CD4-positive, alpha-beta memory T cell (primary cell): Measurements from ENCODE around the gene TMC3. TPM values are rescaled to one million over a fixed set of nuclear protein-coding genes. Genes with fewer than 3 reads are reported as not detected.
A peak's percentile ranks its signal among the peaks of the same experiment; 100 is the strongest.

Source experiments
- CTCF ChIA-PET: fragments of 350-600 bp; sonication (Branson Sonifier 250); formaldehyde crosslinking; loops from one replicate; lab custom pipeline; 2021; ENCODE audit warnings: inconsistent platforms; ENCODE audit not compliant: partially characterized antibody; lab: Charles Lee
- POLR2A ChIA-PET: fragments of 350-600 bp; sonication (Branson Sonifier 250); formaldehyde crosslinking; loops from one replicate; lab custom pipeline; 2021; ENCODE audit not compliant: partially characterized antibody; lab: Charles Lee
- DNase-seq, 5 donors: peaks; one replicate each; pipeline versions ENCODE4 v3.0.0 to v3.0.0-alpha.2; 2020 to 2022; ENCODE audit warnings: mixed read lengths in 1 of 5
- H3K27ac ChIP-seq: one replicate; pipeline ENCODE4 v1.7.0; 2013; ENCODE audit warnings: low read depth, low read length
- H3K27me3 ChIP-seq: 2 replicates; pipeline ENCODE4 v1.7.0; 2013; ENCODE audit warnings: mild to moderate bottlenecking, low read length, moderate library complexity; ENCODE audit not compliant: insufficient read depth
- H3K36me3 ChIP-seq: 2 replicates; pipeline ENCODE4 v1.7.0; 2013; ENCODE audit warnings: mild to moderate bottlenecking, low read length, moderate library complexity; ENCODE audit not compliant: insufficient read depth
- H3K4me1 ChIP-seq: 2 replicates; pipeline ENCODE4 v1.7.0; 2013; ENCODE audit warnings: mild to moderate bottlenecking, low read length, moderate library complexity; ENCODE audit not compliant: insufficient read depth
- H3K4me3 ChIP-seq, 2 donors: one replicate each; pipeline ENCODE4 v1.7.0; 2013; ENCODE audit warnings: low read length in 2 of 2, mild to moderate bottlenecking in 1 of 2
- H3K9me3 ChIP-seq, 2 donors: one replicate each; pipeline ENCODE4 v1.7.0; 2013; ENCODE audit warnings: low read length in 2 of 2, control low read depth in 1 of 2; ENCODE audit not compliant: control insufficient read depth in 1 of 2
- H3K27ac Mint-ChIP-seq, 7 donors: one replicate each; pipeline ENCODE4 v1.8.0; 2020 to 2021; ENCODE audit warnings: mixed read lengths in 7 of 7, mild to moderate bottlenecking in 6 of 7, inconsistent platforms in 3 of 7, moderate library complexity in 3 of 7
- H3K27me3 Mint-ChIP-seq, 2 donors: one replicate each; pipeline ENCODE4 v1.8.0; 2020 to 2021; ENCODE audit warnings: mixed read lengths in 2 of 2
- H3K36me3 Mint-ChIP-seq, 2 donors: one replicate each; pipeline ENCODE4 v1.8.0; 2020 to 2021; ENCODE audit warnings: mixed read lengths in 2 of 2, inconsistent platforms in 1 of 2, mild to moderate bottlenecking in 1 of 2
- H3K4me1 Mint-ChIP-seq, 4 donors: one replicate each; pipeline ENCODE4 v1.8.0; 2020 to 2021; ENCODE audit warnings: mixed read lengths in 4 of 4, mild to moderate bottlenecking in 1 of 4
- H3K4me3 Mint-ChIP-seq, 8 donors: one replicate each; pipeline ENCODE4 v1.8.0; 2020 to 2021; ENCODE audit warnings: mixed read lengths in 8 of 8, mild to moderate bottlenecking in 7 of 8, moderate library complexity in 6 of 8, inconsistent platforms in 3 of 8
- H3K9me3 Mint-ChIP-seq, 8 donors: one replicate each; pipeline ENCODE4 v1.8.0; 2020 to 2021; ENCODE audit warnings: mixed read lengths in 8 of 8, mild to moderate bottlenecking in 5 of 8, inconsistent platforms in 3 of 8, moderate library complexity in 1 of 8
- intact Hi-C: fragments of 100-400 bp; cut with micrococcal nuclease; formaldehyde crosslinking; loops from one replicate; pipeline ENCODE4 v1.15.1; 2023
- polyA plus RNA-seq, 2 donors: library from polyadenylated mRNA; unstranded; fragments of 300-500 nt; fragmentation: Illumina TruSeq; gene quantifications; one replicate each; pipeline ENCODE4 v1.2.3, GENCODE V29; 2021
- total RNA-seq, 2 experiments: library from RNA; stranded (reverse); gene quantifications; one replicate each; pipeline ENCODE4 v1.2.3, GENCODE V29; 2021

The TMC3 gene
- total and polyA plus RNA-seq, 4 experiments from 2014 or later = 0.05 TPM; not detected in 3

- H3K27ac ChIP-seq = peak overlapping the region; percentile 91
- H3K27ac Mint-ChIP-seq = peak overlapping the region; percentile 96 to 99 (median 98)
- peak overlapping the region; percentile 80 to 100 (median 98) for H3K4me3 Mint-ChIP-seq
- ChIA-PET CTCF (interaction anchor here (1.1 to 5.2 kb wide), 9 partner anchors 9 to 108 kb away, joined by 3 to 60 read pairs (median 5); no protein-coding TSS in a partner anchor), POLR2A (interaction anchor here (0.6 to 17.3 kb wide), 6 partner anchors 13 to 307 kb away, joined by 4 to 702 read pairs (median 30); partner anchors contain the start of genes STARD5 and TLNRD1)
- no peaks in the 10 kb centered on the region for H3K27me3 ChIP-seq
- H3K36me3 ChIP-seq = no peaks in the 10 kb centered on the region
- peaks cover 93% of the 10 kb centered on the region for H3K4me1 ChIP-seq
- H3K9me3 ChIP-seq = no peaks in the 10 kb centered on the region
- intact Hi-C loops = loop anchor here (10.0 kb wide), 1 partner anchor 287 kb away; the partner anchor contains the start of gene TLNRD1
- H3K27me3 Mint-ChIP-seq = no peaks in the 10 kb centered on the region
- no peaks in the 10 kb centered on the region for H3K9me3 Mint-ChIP-seq
- H3K4me3 ChIP-seq = peak overlapping the region in 1 of 2 donors; percentile 42
- H3K36me3 Mint-ChIP-seq = peaks cover 3 to 6% of the 10 kb centered on the region in 2 donors
- H3K4me1 Mint-ChIP-seq = peaks cover 67 to 100% (median 84%) of the 10 kb centered on the region in 4 donors
- DNase-seq = peak in 1 of 5 donors; percentile 42
Observed at GRCh38 chr15:81291916-81292522, 82.0 kb downstream of the TMC3 start.

DNA sequence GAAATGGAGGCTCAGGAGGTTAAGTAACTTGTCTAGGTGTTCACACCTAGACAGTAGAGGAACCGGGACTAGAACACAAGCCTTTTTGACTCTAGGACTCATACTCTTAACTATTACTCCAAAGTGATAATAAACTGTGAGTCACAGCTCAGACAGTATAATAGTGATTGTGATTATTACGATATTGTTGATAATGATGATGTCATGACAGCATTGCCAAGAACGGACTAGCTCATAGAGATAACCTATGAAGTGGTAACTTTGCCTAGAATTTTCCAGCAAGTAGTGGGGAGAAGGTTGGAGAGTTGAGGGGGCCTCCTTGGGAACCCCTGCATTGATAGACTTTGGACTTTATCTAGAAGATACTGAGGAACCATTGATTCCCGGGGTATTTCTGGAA lies 84.1 kb downstream of the TMC3 start:
- H3K27me3 Mint-ChIP-seq = no peaks in the 10 kb centered on the region
- H3K27me3 ChIP-seq = no peaks in the 10 kb centered on the region
- peaks cover 96% of the 10 kb centered on the region for H3K4me1 ChIP-seq
- DNase-seq = no peak
- H3K9me3 ChIP-seq = no peaks in the 10 kb centered on the region
- peaks cover 0 to 2% of the 10 kb centered on the region in 2 donors for H3K36me3 Mint-ChIP-seq
- H3K4me3 Mint-ChIP-seq = peak overlapping the region in 4 of 8 donors; percentile 10 to 63 (median 12)
- no peak overlapping the region for H3K27ac ChIP-seq
- H3K36me3 ChIP-seq = no peaks in the 10 kb centered on the region
- CTCF ChIA-PET = interaction anchor here (0.9 to 5.2 kb wide), 8 partner anchors 9 to 109 kb away, joined by 3 to 60 read pairs (median 4); no protein-coding TSS in a partner anchor
- intact Hi-C loops = loop anchor here (5.0 to 10.0 kb wide), 2 partner anchors 32 to 285 kb away; partner anchors contain the start of genes STARD5 and TLNRD1
- H3K27ac Mint-ChIP-seq = peak overlapping the region in 6 of 7 donors; percentile 24 to 97 (median 87)
- peaks cover 71 to 100% (median 87%) of the 10 kb centered on the region in 4 donors for H3K4me1 Mint-ChIP-seq
- H3K9me3 Mint-ChIP-seq = no peaks in the 10 kb centered on the region
- POLR2A ChIA-PET = interaction anchor here (1.6 to 17.3 kb wide), 5 partner anchors 9 to 34 kb away, joined by 3 to 702 read pairs (median 56); partner anchors contain the start of gene STARD5
- no peak overlapping the region for H3K4me3 ChIP-seq

GRCh38 chr15:81288616-81289015 lies 85.4 kb downstream of the TMC3 start:
- Mint-ChIP-seq H3K27me3 (no peaks in the 10 kb centered on the region), H3K36me3 (peaks cover 0 to 2% of the 10 kb centered on the region in 2 donors), H3K4me3 (peak overlapping the region in 4 of 8 donors; percentile 8 to 59 (median 36)), H3K4me1 (peaks cover 65 to 96% (median 82%) of the 10 kb centered on the region in 4 donors), H3K9me3 (no peaks in the 10 kb centered on the region), H3K27ac (peak overlapping the region in 6 of 7 donors; percentile 5 to 93 (median 62))
- CTCF ChIA-PET = no interaction called here
- POLR2A ChIA-PET = interaction anchor here (17.3 kb wide), 1 partner anchor 21 kb away, joined by 702 read pairs; no protein-coding TSS in a partner anchor
- intact Hi-C loops = loop anchor here (5.0 kb wide), 1 partner anchor 34 kb away; the partner anchor contains the start of gene STARD5
- H3K27me3 ChIP-seq = no peaks in the 10 kb centered on the region
- no peaks in the 10 kb centered on the region for H3K36me3 ChIP-seq
- DNase-seq = no peak
- H3K27ac ChIP-seq = no peak overlapping the region
- H3K9me3 ChIP-seq = no peaks in the 10 kb centered on the region
- H3K4me1 ChIP-seq = peaks cover 94% of the 10 kb centered on the region
- no peak overlapping the region for H3K4me3 ChIP-seq

DNA sequence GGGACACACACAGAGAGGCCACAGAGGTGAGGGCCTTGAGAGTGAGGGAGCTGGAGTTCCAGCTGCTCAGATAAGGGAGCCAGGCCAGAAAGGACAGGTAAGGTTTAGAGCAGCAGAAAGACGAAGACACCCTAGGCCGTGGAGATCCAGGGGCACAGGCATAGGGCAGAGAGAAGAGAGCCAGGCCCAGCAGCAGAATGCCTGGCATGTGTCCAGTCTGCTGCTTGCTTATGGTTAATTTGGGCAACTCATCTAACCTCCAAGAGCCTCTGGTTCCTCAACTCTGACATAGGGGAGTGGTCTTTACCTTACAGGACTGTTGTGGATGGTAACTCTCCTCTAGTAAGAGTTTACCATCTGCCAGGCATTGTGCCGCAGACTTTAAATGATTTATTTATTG lies 86.0 kb downstream of the TMC3 start:
- peaks cover 0 to 2% of the 10 kb centered on the region in 2 donors for H3K36me3 Mint-ChIP-seq
- Histone ChIP-seq H3K27me3 (no peaks in the 10 kb centered on the region), H3K27ac (peak overlapping the region; percentile 58), H3K4me1 (peaks cover 88% of the 10 kb centered on the region), H3K36me3 (no peaks in the 10 kb centered on the region), H3K9me3 (no peaks in the 10 kb centered on the region), H3K4me3 (no peak overlapping the region)
- peak overlapping the region in 4 of 8 donors; percentile 12 to 54 (median 42) for H3K4me3 Mint-ChIP-seq
- CTCF ChIA-PET = interaction anchor here (0.9 to 3.0 kb wide), 4 partner anchors 8 to 48 kb away, joined by 3 to 36 read pairs (median 13); no protein-coding TSS in a partner anchor
- POLR2A ChIA-PET = interaction anchor here (2.1 to 3.0 kb wide), 4 partner anchors 13 to 287 kb away, joined by 7 to 222 read pairs (median 16); partner anchors contain the start of genes STARD5 and TLNRD1
- intact Hi-C loops = loop anchor here (5.0 kb wide), 1 partner anchor 34 kb away; the partner anchor contains the start of gene STARD5
- DNase-seq = no peak
- no peaks in the 10 kb centered on the region for H3K27me3 Mint-ChIP-seq
- H3K27ac Mint-ChIP-seq = peak overlapping the region; percentile 93 to 99 (median 97)
- no peaks in the 10 kb centered on the region for H3K9me3 Mint-ChIP-seq
- peaks cover 64 to 90% (median 79%) of the 10 kb centered on the region in 4 donors for H3K4me1 Mint-ChIP-seq

DNA sequence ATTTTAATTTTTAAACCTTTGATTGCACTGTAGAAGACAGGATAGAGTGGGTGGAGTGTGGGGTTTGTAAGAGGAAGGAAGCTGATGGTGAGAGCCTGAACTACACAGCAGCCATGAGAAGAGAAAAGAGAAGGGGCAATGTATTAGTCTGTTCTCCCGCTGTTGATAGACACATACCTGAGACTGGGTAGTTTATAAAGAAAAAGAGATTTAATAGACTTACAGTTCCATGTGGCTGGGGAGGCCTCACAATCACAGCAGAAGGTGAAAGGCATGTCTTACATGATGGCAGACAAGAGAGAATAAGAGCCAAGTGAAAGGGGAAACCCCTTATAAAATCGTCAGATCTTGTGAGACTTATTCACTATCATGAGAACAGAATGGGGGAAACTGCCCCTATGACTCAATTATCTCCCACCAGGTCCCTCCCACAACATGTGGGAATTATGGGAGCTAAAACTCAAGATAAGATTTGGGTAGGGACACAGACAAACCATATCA lies 87.3 kb downstream of the TMC3 start:
- H3K4me3 ChIP-seq = peak overlapping the region in 1 of 2 donors; percentile 32

GRCh38 chr15:81285461-81285860 lies 88.6 kb downstream of the TMC3 start:
- Mint-ChIP-seq H3K27me3 (no peaks in the 10 kb centered on the region), H3K4me3 (peak overlapping the region in 7 of 8 donors; percentile 59 to 86 (median 70)), H3K36me3 (peaks cover 0 to 2% of the 10 kb centered on the region in 2 donors), H3K27ac (peak overlapping the region; percentile 68 to 99 (median 97)), H3K4me1 (peaks cover 57 to 81% (median 71%) of the 10 kb centered on the region in 4 donors), H3K9me3 (no peaks in the 10 kb centered on the region)
- DNase-seq = no peak
- intact Hi-C loops = loop anchor here (5.0 kb wide), 1 partner anchor 37 kb away; the partner anchor contains the start of gene STARD5
- Histone ChIP-seq H3K27me3 (no peaks in the 10 kb centered on the region), H3K27ac (peak overlapping the region; percentile 58), H3K4me3 (peak overlapping the region in 1 of 2 donors; percentile 31), H3K36me3 (no peaks in the 10 kb centered on the region), H3K9me3 (no peaks in the 10 kb centered on the region), H3K4me1 (peaks cover 69% of the 10 kb centered on the region)
- ChIA-PET POLR2A (interaction anchor here (2.6 to 3.0 kb wide), 2 partner anchors 10 to 18 kb away, joined by 19 to 222 read pairs; no protein-coding TSS in a partner anchor), CTCF (interaction anchor here (1.5 to 3.0 kb wide), 5 partner anchors 11 to 51 kb away, joined by 6 to 36 read pairs (median 18); no protein-coding TSS in a partner anchor)

More for the DNA sequence above, 87.3 kb downstream of the TMC3 start:
- peaks cover 75% of the 10 kb centered on the region for H3K4me1 ChIP-seq
- H3K27me3 Mint-ChIP-seq = no peaks in the 10 kb centered on the region
- H3K27ac Mint-ChIP-seq = peak overlapping the region; percentile 93 to 99 (median 97)
- H3K4me1 Mint-ChIP-seq = peaks cover 59 to 81% (median 71%) of the 10 kb centered on the region in 4 donors
- CTCF ChIA-PET = interaction anchor here (0.7 to 3.0 kb wide), 13 partner anchors 10 to 115 kb away, joined by 3 to 36 read pairs (median 5); partner anchors contain the start of gene STARD5
- H3K36me3 ChIP-seq = no peaks in the 10 kb centered on the region
- H3K27me3 ChIP-seq = no peaks in the 10 kb centered on the region
- POLR2A ChIA-PET = interaction anchor here (0.6 to 3.0 kb wide), 7 partner anchors 8 to 1000 kb away, joined by 3 to 222 read pairs (median 7); partner anchors contain the start of genes STARD5 and TLNRD1
- no peaks in the 10 kb centered on the region for H3K9me3 Mint-ChIP-seq
- peak overlapping the region; percentile 58 for H3K27ac ChIP-seq
- peak; percentile 57 to 62 (median 60) for DNase-seq
- no peaks in the 10 kb centered on the region for H3K9me3 ChIP-seq
- peak overlapping the region; percentile 22 to 86 (median 76) for H3K4me3 Mint-ChIP-seq
- H3K36me3 Mint-ChIP-seq = peaks cover 0 to 2% of the 10 kb centered on the region in 2 donors
- intact Hi-C loops = loop anchor here (1.0 to 5.0 kb wide), 2 partner anchors 10 to 36 kb away; partner anchors contain the start of gene STARD5
